Measurements from ENCODE around the gene XYLT1.

GRCh38 chr16:17367036-17367435 is 103.7 kb downstream of the XYLT1 start:
- no peak for TF ChIP-seq TARDBP (IDR thresholded peaks at IDR 0.05)
- no peak for TF ChIP-seq FOXA1 (IDR thresholded peaks at IDR 0.05)
- no peak for TF ChIP-seq FOXM1 (IDR thresholded peaks at IDR 0.05; ENCODE audit: borderline replicate concordance)
- TF ChIP-seq SUZ12 (IDR thresholded peaks at IDR 0.05), result no peak
- TF ChIP-seq BHLHE40 (IDR thresholded peaks at IDR 0.05; ENCODE audit: borderline replicate concordance), result no peak
- TF ChIP-seq L3MBTL2 (conservative IDR thresholded peaks at IDR 0.05), result no peak
